GM12801 (cell line): ENCODE data around the gene DEK.

Experiments used
- TF ChIP-seq, protein P1 (sequence below): IDR thresholded peaks from one replicate; pipeline ENCODE4 v1.5.1; 2011; ENCODE audit warnings: control low read depth; ENCODE audit not compliant: insufficient read length; ENCODE audit errors: extremely low read depth

DEK gene

DNA sequence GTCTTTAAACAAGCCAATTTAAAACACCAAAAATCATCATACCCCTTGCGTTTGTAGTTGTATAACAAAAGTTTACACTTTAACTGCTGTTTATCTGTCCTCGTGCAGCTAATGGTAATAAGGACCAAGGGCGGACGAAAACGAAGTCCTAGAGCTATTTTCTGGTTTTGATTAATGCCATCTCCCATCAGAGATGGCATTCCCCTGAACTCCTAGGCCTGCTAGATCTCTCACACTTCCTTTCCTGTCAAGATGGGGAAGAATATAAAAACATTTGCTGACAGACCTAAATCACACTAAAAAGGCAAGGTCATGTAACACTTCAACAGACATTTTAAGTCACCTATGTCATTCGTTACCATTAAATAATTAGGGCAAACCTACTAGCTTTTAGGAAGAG, 9.5 kb downstream of the DEK start:
- TF ChIP-seq, protein P1, sequence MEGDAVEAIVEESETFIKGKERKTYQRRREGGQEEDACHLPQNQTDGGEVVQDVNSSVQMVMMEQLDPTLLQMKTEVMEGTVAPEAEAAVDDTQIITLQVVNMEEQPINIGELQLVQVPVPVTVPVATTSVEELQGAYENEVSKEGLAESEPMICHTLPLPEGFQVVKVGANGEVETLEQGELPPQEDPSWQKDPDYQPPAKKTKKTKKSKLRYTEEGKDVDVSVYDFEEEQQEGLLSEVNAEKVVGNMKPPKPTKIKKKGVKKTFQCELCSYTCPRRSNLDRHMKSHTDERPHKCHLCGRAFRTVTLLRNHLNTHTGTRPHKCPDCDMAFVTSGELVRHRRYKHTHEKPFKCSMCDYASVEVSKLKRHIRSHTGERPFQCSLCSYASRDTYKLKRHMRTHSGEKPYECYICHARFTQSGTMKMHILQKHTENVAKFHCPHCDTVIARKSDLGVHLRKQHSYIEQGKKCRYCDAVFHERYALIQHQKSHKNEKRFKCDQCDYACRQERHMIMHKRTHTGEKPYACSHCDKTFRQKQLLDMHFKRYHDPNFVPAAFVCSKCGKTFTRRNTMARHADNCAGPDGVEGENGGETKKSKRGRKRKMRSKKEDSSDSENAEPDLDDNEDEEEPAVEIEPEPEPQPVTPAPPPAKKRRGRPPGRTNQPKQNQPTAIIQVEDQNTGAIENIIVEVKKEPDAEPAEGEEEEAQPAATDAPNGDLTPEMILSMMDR = no peak

DNA sequence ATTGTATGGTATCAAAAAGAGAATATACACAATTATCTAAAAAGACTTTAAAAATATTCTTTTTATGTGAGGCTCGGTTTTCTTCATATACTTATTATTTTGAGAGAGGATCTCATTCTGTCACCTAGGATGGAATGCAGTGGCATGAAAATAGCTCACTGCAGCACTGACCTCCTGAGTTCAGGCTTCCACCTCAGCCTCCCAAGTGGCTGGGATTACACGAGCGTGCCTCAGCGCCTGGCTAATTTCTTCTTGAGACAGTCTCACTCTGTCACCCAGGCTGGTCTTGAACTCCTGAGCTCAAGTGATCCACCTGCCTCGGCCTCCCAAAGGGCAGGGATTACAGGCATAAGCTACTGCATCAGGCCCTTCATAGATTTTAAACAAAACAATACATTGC, 10.7 kb downstream of the DEK start:
- TF ChIP-seq, protein P1 = no peak

DNA sequence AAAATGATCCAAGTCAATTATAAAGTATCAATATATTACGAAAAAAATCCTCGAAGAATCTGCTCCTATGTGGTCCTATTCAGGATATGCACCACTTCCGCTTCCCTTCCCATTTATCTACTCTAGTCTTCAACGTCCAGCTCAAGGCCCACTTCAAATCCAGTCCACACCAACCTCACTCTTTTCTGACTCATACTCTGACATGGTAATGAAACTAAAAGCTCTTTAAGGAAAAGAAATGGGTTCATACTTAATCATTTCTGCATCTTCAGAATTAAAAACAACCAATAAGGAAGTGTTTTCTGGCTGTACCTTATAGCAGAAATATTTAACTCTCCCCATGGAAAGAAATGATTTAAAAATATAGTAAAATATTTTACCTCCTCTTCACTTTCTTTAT, 15.1 kb downstream of the DEK start:
- TF ChIP-seq, protein P1 = no peak

DNA sequence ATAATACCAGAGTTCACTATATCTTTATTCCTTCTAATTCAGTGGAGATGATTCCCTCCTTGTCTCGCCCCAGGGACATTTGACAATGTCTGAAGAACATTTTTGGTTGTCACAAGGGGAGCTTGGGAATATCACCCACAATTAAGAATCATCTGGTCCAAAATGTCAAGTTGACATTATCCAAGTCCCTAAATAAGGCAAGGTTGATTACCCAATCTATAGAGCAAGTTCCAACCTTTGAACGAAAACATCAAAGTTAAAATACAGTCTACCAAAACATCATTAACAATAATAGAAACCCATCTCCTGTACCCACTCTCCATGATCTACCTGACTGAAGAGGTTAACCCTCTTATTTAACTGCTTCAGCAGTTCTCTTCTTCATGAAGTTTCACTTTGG, 15.6 kb downstream of the DEK start:
- TF ChIP-seq, protein P1 = no peak

DNA sequence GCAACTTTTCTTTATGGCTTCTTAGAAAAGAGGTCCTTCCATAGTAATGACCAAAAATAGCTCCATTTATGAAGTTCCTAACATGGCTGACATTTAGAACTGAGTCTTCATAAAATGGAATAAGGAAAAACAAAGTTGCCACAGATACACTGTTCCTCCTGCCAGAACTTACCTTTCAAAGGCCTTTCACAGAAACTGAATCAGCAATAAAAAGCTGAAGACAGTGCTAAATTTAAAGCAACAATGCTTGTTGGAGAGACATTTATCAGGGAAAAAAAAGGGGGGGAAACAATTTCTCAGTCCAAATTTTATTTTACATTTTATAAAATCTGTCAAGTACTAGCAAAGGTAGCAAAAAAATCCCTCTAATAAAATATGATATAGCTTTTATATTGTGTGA, 17.3 kb downstream of the DEK start:
- TF ChIP-seq, protein P1 = no peak

DNA sequence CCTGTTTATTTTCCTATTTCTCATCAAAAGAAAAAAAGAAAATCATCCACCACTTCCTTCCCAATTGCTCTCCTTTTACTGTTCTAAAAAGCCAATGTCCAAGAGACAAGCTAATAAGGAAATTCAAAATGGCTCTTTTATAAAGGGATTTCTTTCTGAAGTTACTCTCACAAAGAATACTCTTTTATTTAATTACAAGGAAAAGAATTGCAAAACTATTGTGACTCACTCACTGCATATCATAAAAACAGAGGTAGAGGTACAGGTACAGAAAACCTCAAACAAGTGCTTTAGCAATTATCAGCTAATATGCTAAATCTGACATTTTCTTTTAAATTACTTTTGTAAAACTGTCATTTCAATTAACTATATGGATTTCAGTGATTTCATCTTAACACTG, 18.1 kb downstream of the DEK start:
- TF ChIP-seq, protein P1 = no peak

DNA sequence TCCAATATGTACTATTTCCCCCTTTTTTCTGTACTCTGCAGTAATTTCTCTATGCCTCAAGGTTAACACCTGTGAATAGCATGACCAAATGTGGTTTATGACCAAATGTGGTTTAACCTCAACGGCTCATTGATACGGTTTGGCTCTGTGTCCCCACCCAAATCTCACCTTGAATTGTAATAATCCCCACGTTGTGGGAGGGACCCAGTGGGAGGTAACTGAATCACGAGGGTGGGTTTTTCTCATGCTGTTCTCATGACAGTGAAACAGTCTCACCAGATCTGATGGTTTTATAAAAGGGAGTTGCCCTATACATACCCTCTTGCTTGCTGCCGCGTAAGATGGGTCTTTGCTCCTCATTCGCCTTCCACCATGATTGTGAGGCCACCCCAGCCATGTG, 18.7 kb downstream of the DEK start:
- TF ChIP-seq, protein P1 = no peak

DNA sequence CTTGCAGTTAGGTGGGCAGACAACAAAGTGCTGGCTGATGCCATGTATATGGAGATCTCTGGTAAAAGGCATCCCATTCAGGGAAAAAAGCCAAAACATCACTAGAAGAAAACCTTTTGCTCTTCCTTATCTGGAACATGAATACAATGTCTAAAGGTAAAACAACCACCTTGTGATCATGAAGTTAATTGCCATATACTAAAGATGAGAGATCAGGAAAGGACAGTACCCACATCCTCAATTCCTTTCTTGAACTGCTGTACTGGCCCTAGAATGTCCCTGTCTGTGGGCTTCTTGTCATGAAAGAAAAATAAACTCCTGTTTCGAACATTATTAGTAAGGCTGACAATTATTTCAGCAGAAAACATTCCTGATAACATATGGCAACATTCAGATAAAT, 19.3 kb downstream of the DEK start:
- TF ChIP-seq, protein P1 = no peak
